Brain microvascular endothelial cell (primary cell): Measurements from ENCODE around the gene CELA2B.
"Not testable (repeated sequence)": the region's sequence is repeated elsewhere in the genome, so short reads cannot be mapped to it uniquely, and the experiment has no call there.

Experiments
- DNase-seq: peaks from one replicate; pipeline ENCODE4 v3.0.0-alpha.2; 2020
- H3K27ac ChIP-seq: fragments of 250-450 bp; sonication (Bioruptor Pico); 2 replicates; pipeline ENCODE4 v1.5.1; 2020; ENCODE audit warnings: mild to moderate bottlenecking, moderate library complexity
- H3K27me3 ChIP-seq: fragments of 250-450 bp; sonication (Bioruptor Pico); replicated peaks from 2 replicates; pipeline ENCODE4 v1.5.1; 2020; ENCODE audit warnings: mild to moderate bottlenecking
- H3K36me3 ChIP-seq: fragments of 250-450 bp; sonication (Bioruptor Pico); replicated peaks from 2 replicates; pipeline ENCODE4 v1.5.1; 2020; ENCODE audit warnings: mild to moderate bottlenecking
- H3K4me3 ChIP-seq: 2 replicates; pipeline ENCODE4 v1.5.1; 2011; ENCODE audit warnings: low read depth, mild to moderate bottlenecking, control low read depth, low read length, moderate library complexity
- CTCF ChIP-seq: IDR thresholded peaks from 2 replicates; pipeline ENCODE4 v1.5.1; 2011; ENCODE audit warnings: low read depth, mild to moderate bottlenecking, moderate library complexity, low read length, control low read depth, inconsistent platforms; ENCODE audit errors: missing control alignments
- in situ Hi-C: cut with HindIII; loops from 2 replicates; pipeline ENCODE4 v1.10.0; 2017; ENCODE audit warnings: low sequenced_read_pairs, low pct_ligation_motif_present

Gene CELA2B

DNA sequence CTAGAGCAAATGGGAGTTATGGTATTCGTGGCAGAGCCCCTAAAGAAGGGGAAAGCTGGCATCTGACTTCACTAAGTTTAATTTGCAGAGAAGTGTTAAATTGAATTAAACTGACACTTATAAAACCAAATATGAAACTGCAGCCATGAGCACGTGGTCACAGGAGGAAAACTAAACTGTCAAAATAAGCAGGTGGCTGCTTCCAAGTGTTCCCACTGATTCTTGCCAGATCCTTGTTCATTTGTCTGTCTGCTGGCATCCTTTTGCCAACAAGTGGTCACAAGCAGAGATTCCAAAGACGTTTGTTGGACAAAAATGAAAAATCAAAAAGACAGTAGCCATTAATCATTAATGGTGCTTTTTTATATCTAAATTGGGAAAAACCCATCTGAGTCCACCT lies 6.5 kb upstream of the CELA2B start:
- H3K36me3 ChIP-seq: no peaks in the 10 kb centered on the region
- in situ Hi-C loops: no loop called here
- H3K4me3 ChIP-seq: no peak overlapping the region
- no peak overlapping the region for H3K27ac ChIP-seq
- H3K27me3 ChIP-seq: no peaks in the 10 kb centered on the region
- no peak for TF ChIP-seq CTCF
- no peak for DNase-seq

DNA sequence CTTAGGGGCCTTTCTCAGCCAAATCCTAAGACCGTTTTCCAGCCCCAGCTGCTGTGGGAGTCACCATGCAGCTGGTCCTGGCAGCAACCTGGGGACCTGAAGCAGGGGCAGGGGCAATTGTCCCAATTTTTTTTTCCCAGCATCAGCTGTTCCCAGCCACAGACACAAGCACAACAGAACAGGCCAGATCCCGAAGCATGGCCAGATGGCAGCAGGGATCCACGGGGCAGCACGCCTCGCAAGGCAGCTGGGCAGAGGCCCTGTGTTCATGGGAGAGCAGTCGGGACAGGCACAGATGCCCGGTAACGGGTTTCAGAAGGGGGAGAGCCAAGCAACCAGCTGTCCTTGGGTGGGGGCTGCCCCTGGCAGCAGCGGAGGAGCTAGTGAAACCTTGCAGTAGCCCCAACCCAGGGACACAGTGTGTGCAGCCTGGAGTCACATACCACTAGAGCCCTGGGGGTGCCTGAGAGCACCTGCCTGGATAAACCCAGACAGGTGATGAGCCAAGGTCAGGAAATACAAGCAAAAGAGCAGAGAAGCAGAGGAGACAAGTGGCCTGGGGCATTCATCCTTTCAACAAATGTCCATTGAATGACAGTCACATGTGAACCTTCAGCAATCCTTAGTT lies 6.0 kb upstream of the CELA2B start:
- H3K4me3 ChIP-seq, in situ Hi-C loops, DNase-seq, H3K27ac ChIP-seq, H3K36me3 ChIP-seq, H3K27me3 ChIP-seq: not testable (repeated sequence)

GRCh38 chr1:15471067-15471466 lies 4.8 kb upstream of the CELA2B start:
- H3K4me3 ChIP-seq, H3K27me3 ChIP-seq, in situ Hi-C loops, DNase-seq, H3K27ac ChIP-seq, H3K36me3 ChIP-seq: not testable (repeated sequence)

- H3K27me3 ChIP-seq, in situ Hi-C loops, DNase-seq: not testable (repeated sequence)
Measured at GRCh38 chr1:15471723-15472122, 4.2 kb upstream of the CELA2B start.

GRCh38 chr1:15472587-15472986 lies 3.3 kb upstream of the CELA2B start:
- in situ Hi-C loops: no loop called here
- no peak for TF ChIP-seq CTCF
- DNase-seq: no peak
- Histone ChIP-seq H3K36me3 (no peaks in the 10 kb centered on the region), H3K27ac (no peak overlapping the region), H3K27me3 (no peaks in the 10 kb centered on the region), H3K4me3 (no peak overlapping the region)

More at GRCh38 chr1:15471723-15472122, 4.2 kb upstream of the CELA2B start:
- not testable (repeated sequence) for H3K4me3 ChIP-seq, H3K27ac ChIP-seq, H3K36me3 ChIP-seq

DNA sequence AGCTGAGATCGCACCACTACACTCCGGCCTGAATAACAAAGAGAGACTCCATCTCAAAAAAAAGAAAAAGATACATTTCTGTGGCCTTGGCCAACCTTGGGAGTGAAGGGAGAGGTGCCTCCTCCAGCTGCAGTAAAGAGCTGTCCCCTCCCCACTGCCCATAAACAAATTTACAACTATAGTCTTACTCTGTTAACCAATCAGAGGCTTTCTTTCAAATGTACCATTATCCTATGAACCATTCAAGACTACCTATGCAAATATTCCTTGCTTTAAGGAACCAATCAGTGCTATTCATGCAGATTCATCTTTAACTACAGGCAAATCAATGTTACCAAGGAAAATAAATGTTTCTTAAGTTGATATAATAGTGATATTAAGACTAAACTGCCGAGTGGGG lies 1.0 kb downstream of the CELA2B start:
- in situ Hi-C loops: no loop called here
- no peaks in the 10 kb centered on the region for H3K36me3 ChIP-seq
- no peak for TF ChIP-seq CTCF
- no peak overlapping the region for H3K27ac ChIP-seq
- H3K4me3 ChIP-seq: no peak overlapping the region
- DNase-seq: no peak
- no peaks in the 10 kb centered on the region for H3K27me3 ChIP-seq

DNA sequence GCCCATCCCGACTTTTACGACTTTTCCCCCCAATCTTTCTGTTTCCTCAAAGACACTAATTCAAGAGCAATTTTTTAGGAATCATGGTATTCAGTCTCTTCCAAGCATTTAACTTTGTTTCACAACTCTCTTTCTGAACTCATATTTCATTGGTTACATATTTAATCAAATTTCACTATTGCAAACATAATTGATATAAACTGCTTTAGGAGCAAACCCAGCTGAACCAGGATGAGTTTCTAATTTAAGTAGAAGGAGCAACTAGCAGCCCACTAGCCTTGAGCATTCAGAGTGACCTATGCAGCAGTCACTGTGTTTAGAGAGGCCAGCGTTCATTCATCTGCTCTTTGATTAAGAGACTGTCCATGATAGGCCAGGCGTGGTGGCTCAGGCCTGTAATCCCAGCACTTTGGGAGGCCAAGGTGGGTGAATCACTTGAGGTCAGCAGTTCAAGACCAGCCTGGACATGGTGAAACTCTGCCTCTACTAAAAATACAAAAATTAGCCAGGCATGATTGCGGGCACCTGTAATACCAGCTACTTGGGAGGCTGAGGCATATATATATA lies 1.8 kb downstream of the CELA2B start:
- Histone ChIP-seq H3K4me3 (no peak overlapping the region), H3K27me3 (no peaks in the 10 kb centered on the region), H3K27ac (no peak overlapping the region), H3K36me3 (no peaks in the 10 kb centered on the region)
- TF ChIP-seq CTCF: no peak
- DNase-seq: no peak
- in situ Hi-C loops: no loop called here
